OCI-LY7 (cell line): ENCODE measurements around the gene KCNA2. TPM values are rescaled to one million over a fixed set of nuclear protein-coding genes. Genes with fewer than 3 reads are reported as not detected.

Experiments
- BruUV-seq: library from RNA; stranded (reverse); fragments of 400-500 nt; replicated peaks from 2 replicates; lab custom pipeline; 2021; lab: Mats Ljungman, UMichigan
- CTCF ChIA-PET: fragments of 300-600 bp; sonication (Branson Sonifier 250); formaldehyde crosslinking; loops from one replicate; lab custom pipeline; 2022; ENCODE audit warnings: antibody characterized with exemption; ENCODE audit not compliant: unreplicated experiment; lab: Charles Lee
- POLR2A ChIA-PET: fragments of 300-600 bp; sonication (Branson Sonifier 250); formaldehyde crosslinking; loops from one replicate; lab custom pipeline; 2022; ENCODE audit warnings: antibody characterized with exemption; lab: Charles Lee
- DNase-seq: peaks from one replicate; pipeline ENCODE4 v3.0.0-alpha.2; 2015; ENCODE audit warnings: low spot score
- H2AFZ ChIP-seq: fragments of 200-600 bp; sonication (generic), shearing (Covaris generic); 2 replicates; pipeline ENCODE4 v1.6.1; 2014; ENCODE audit warnings: mild to moderate bottlenecking, antibody characterized with exemption, low read length, moderate library complexity
- H3K27ac ChIP-seq: fragments of 200-600 bp; sonication (generic); 2 replicates; pipeline ENCODE4 v1.5.1; 2014; ENCODE audit warnings: mixed run types, low read depth, mild to moderate bottlenecking, moderate library complexity, low read length, inconsistent platforms; ENCODE audit not compliant: poor library complexity, severe bottlenecking
- H3K36me3 ChIP-seq: fragments of 200-600 bp; sonication (generic); 2 replicates; pipeline ENCODE4 v1.6.1; 2014; ENCODE audit warnings: mild to moderate bottlenecking, antibody characterized with exemption, low read length, moderate library complexity, mixed read lengths; ENCODE audit not compliant: insufficient read depth
- H3K4me1 ChIP-seq: fragments of 200-600 bp; sonication (generic); 2 replicates; pipeline ENCODE4 v1.5.1; 2014; ENCODE audit warnings: mild to moderate bottlenecking, low read length; ENCODE audit not compliant: insufficient read depth, poor library complexity, severe bottlenecking
- H3K4me2 ChIP-seq: fragments of 200-600 bp; sonication (generic); 2 replicates; pipeline ENCODE4 v1.6.1; 2014; ENCODE audit warnings: mild to moderate bottlenecking, low read length
- H3K4me3 ChIP-seq: fragments of 200-600 bp; sonication (generic); 2 replicates; pipeline ENCODE4 v1.5.1; 2014; ENCODE audit warnings: mild to moderate bottlenecking, low read depth, low read length; ENCODE audit not compliant: poor library complexity, severe bottlenecking
- H3K79me2 ChIP-seq: fragments of 200-600 bp; sonication (generic); 2 replicates; pipeline ENCODE4 v1.6.1; 2016; ENCODE audit warnings: low read depth, mild to moderate bottlenecking, low read length, moderate library complexity, mixed read lengths; ENCODE audit not compliant: insufficient read depth
- H3K9me2 ChIP-seq: fragments of 200-600 bp; sonication (generic); 2 replicates; pipeline ENCODE4 v1.6.1; 2016; ENCODE audit warnings: mild to moderate bottlenecking, low read length, mixed read lengths; ENCODE audit not compliant: insufficient read depth
- H3K9me3 ChIP-seq: fragments of 200-600 bp; sonication (generic); 2 replicates; pipeline ENCODE4 v1.6.1; 2014; ENCODE audit warnings: mild to moderate bottlenecking, mixed run types, low read length, mixed read lengths
- H4K20me1 ChIP-seq: fragments of 200-600 bp; sonication (generic); 2 replicates; pipeline ENCODE4 v1.6.1; 2014; ENCODE audit warnings: mild to moderate bottlenecking, antibody characterized with exemption, low read length, moderate library complexity, mixed read lengths; ENCODE audit not compliant: insufficient read depth
- EZH2phosphoT487 ChIP-seq: fragments of 200-600 bp; sonication (generic); IDR thresholded peaks from 2 replicates; pipeline ENCODE4 v1.6.1; 2018; ENCODE audit warnings: low read depth, borderline replicate concordance, mild to moderate bottlenecking, mixed run types, antibody characterized with exemption, low read length, moderate library complexity, mixed read lengths
- intact Hi-C: fragments of 100-400 bp; cut with micrococcal nuclease; formaldehyde crosslinking; loops from one replicate; pipeline ENCODE4 v1.10.0; 2022; ENCODE audit not compliant: unreplicated experiment
- total RNA-seq, 2 experiments: library from RNA; depleted of rRNA in 1 of 2; stranded (reverse); fragments of >200 nt in 1 of 2; shearing (Covaris generic) in 1 of 2; gene quantifications; 2 replicates each; pipeline ENCODE4 v1.2.3, GENCODE V29; 2014 to 2022
- TF ChIP-seq, protein P1 (sequence below): fragments of 200-600 bp; sonication (generic); conservative IDR thresholded peaks from 2 replicates; pipeline ENCODE4 v1.5.1; 2014; ENCODE audit warnings: mild to moderate bottlenecking, antibody characterized with exemption, low read length, moderate library complexity, mixed read lengths

KCNA2 gene
- total RNA-seq, 2 experiments from 2014 or later = 0.22 to 2.3 TPM

DNA sequence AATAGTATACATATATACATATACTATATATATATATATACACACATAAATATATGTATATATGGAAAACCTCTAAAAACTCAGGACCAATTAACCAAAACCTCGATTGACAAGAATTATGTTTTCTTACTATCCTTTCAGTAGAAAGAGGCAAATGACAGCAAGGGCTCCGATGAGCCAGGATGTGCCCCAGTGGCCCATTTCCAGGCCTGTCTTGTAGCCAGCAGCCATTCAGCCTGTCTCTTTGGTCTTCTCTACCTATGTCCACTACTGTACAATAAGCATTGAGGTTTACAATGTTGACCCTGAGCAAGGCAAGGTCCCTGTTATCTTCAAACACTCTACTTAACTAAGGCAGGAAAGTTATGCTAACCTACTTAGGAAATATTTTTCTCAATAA lies 9.8 kb downstream of the KCNA2 start:
- TF ChIP-seq EZH2phosphoT487 = no peak
- TF ChIP-seq, protein P1, sequence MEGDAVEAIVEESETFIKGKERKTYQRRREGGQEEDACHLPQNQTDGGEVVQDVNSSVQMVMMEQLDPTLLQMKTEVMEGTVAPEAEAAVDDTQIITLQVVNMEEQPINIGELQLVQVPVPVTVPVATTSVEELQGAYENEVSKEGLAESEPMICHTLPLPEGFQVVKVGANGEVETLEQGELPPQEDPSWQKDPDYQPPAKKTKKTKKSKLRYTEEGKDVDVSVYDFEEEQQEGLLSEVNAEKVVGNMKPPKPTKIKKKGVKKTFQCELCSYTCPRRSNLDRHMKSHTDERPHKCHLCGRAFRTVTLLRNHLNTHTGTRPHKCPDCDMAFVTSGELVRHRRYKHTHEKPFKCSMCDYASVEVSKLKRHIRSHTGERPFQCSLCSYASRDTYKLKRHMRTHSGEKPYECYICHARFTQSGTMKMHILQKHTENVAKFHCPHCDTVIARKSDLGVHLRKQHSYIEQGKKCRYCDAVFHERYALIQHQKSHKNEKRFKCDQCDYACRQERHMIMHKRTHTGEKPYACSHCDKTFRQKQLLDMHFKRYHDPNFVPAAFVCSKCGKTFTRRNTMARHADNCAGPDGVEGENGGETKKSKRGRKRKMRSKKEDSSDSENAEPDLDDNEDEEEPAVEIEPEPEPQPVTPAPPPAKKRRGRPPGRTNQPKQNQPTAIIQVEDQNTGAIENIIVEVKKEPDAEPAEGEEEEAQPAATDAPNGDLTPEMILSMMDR = no peak
- no peak overlapping the region for H3K4me2 ChIP-seq
- DNase-seq = no peak
- H3K4me1 ChIP-seq = no peaks in the 10 kb centered on the region
- H3K4me3 ChIP-seq = no peak overlapping the region
- H3K9me2 ChIP-seq = no peaks in the 10 kb centered on the region
- H3K27ac ChIP-seq = no peak overlapping the region
- no TSS peak for BruUV-seq
- H3K36me3 ChIP-seq = no peaks in the 10 kb centered on the region
- no peak overlapping the region for H2AFZ ChIP-seq
- no peaks in the 10 kb centered on the region for H3K9me3 ChIP-seq
- intact Hi-C loops = no loop called here
- ChIA-PET POLR2A (no interaction called here), CTCF (no interaction called here)
- H3K79me2 ChIP-seq = no peaks in the 10 kb centered on the region
- no peaks in the 10 kb centered on the region for H4K20me1 ChIP-seq

DNA sequence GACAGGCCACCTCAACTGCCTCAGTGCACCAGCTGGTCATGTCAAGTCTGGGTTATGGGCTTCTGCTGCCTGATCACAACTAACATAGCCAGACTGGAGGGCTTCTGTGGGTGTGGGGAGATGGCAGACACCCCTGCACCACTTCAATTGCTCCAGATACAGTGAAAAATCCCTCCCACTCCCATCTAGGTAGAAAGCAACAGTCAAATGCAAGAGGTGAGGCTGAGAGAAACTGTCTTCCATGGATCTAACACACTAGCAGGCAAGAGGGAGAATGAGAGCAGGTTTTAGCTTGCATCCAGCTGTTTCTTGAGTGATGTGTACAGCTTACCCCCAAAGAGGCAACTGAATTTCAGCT lies 10.8 kb downstream of the KCNA2 start:
- no peaks in the 10 kb centered on the region for H3K79me2 ChIP-seq
- H3K4me1 ChIP-seq = no peaks in the 10 kb centered on the region
- intact Hi-C loops = no loop called here
- TF ChIP-seq EZH2phosphoT487 = no peak
- TF ChIP-seq, protein P1 = no peak
- H3K27ac ChIP-seq = no peak overlapping the region
- no peaks in the 10 kb centered on the region for H3K9me3 ChIP-seq
- no peak for DNase-seq
- H3K9me2 ChIP-seq = no peaks in the 10 kb centered on the region
- no peaks in the 10 kb centered on the region for H3K36me3 ChIP-seq
- ChIA-PET CTCF (no interaction called here), POLR2A (interaction anchor here (1.7 kb wide), 1 partner anchor 41 kb away, joined by 4 read pairs; no protein-coding TSS in a partner anchor)
- no peaks in the 10 kb centered on the region for H4K20me1 ChIP-seq
- H3K4me2 ChIP-seq = no peak overlapping the region
- H2AFZ ChIP-seq = no peak overlapping the region
- BruUV-seq = no TSS peak
- no peak overlapping the region for H3K4me3 ChIP-seq

DNA sequence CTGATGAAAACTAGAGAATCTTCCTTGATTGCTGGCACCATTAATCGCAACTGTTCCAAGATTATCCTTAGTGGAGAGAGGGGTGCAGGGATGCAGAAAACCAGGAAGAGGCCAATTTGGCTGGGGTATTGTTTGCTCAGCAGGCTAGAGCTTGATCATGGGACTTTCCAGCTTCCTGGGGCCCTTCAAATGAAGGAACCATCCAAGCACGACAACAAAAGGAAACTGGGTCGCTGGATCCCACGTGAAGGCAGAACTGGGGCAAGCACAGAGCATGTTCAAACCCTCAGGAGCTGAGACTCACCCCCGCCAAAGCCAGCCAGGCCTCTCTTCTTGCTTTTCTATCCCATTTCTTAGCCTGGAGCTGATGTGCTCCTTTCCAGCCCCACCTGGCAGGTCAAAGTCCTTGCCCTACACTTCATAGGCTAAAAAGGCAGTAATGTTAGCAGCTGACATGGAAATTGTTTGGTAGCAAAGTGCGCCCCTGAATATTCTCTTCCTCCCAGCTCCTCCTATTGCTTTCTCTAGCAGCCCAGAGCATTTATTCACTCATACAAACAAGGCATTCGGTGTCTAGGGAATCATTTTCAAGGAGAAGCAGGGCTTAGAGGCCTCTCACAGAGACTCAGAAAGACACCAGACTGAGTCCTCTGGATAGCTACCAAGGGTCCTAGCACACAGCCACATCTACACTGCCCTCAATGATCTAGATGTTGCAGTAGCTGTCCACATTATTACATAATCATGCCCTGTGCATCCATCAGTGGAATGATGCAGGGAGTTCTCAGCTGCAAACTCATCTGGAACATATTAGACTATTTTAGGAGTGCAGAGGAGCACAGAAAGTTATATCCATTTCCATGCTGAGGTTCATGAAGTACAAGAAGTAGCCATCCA lies 11.5 kb downstream of the KCNA2 start:
- intact Hi-C loops = no loop called here
- no peaks in the 10 kb centered on the region for H4K20me1 ChIP-seq
- no peaks in the 10 kb centered on the region for H3K36me3 ChIP-seq
- POLR2A ChIA-PET = interaction anchor here (0.5 to 1.7 kb wide), 4 partner anchors 9 to 361 kb away, joined by 3 to 5 read pairs (median 4); no protein-coding TSS in a partner anchor
- no peaks in the 10 kb centered on the region for H3K4me1 ChIP-seq
- no TSS peak for BruUV-seq
- no peak for TF ChIP-seq EZH2phosphoT487
- TF ChIP-seq, protein P1 = no peak
- H3K4me3 ChIP-seq = no peak overlapping the region
- no peaks in the 10 kb centered on the region for H3K9me3 ChIP-seq
- no peaks in the 10 kb centered on the region for H3K9me2 ChIP-seq
- CTCF ChIA-PET = interaction anchor here (0.5 kb wide), 1 partner anchor 71 kb away, joined by 10 read pairs; no protein-coding TSS in a partner anchor
- no peak overlapping the region for H3K4me2 ChIP-seq
- H2AFZ ChIP-seq = no peak overlapping the region
- H3K79me2 ChIP-seq = no peaks in the 10 kb centered on the region
- no peak overlapping the region for H3K27ac ChIP-seq
- no peak for DNase-seq
